Cardiac muscle cell (in vitro differentiated cells and primary cell): ENCODE measurements around the gene VAMP4. TPM values are rescaled to one million over a fixed set of nuclear protein-coding genes. Genes with fewer than 3 reads are reported as not detected.

Source experiments
- DNase-seq, 2 donors: peaks; one replicate each; pipeline versions ENCODE4 v3.0.0 to v3.0.0-alpha.2; 2010 to 2017; ENCODE audit warnings: low read depth in 1 of 2, low spot score in 1 of 2
- H3K27ac ChIP-seq: fragments of 200-600 bp; sonication (generic); 2 replicates; pipeline ENCODE4 v1.5.1; 2016
- H3K27me3 ChIP-seq: fragments of 200-600 bp; sonication (generic); 2 replicates; pipeline ENCODE4 v1.6.0; 2016; ENCODE audit warnings: control low read depth
- H3K36me3 ChIP-seq: fragments of 200-600 bp; sonication (generic); 2 replicates; pipeline ENCODE4 v1.5.1; 2016; ENCODE audit warnings: control low read depth
- H3K4me1 ChIP-seq: fragments of 200-600 bp; sonication (generic); 2 replicates; pipeline ENCODE4 v1.8.1; 2017; ENCODE audit warnings: low read depth, mild to moderate bottlenecking, mixed run types
- H3K4me3 ChIP-seq: fragments of 200-600 bp; sonication (generic); 2 replicates; pipeline ENCODE4 v1.5.1; 2016; ENCODE audit warnings: mild to moderate bottlenecking
- H3K9me3 ChIP-seq: fragments of 200-600 bp; sonication (generic); 2 replicates; pipeline ENCODE4 v1.5.1; 2017; ENCODE audit warnings: low read depth, mild to moderate bottlenecking, control low read depth
- CTCF ChIP-seq: IDR thresholded peaks from 2 replicates; pipeline ENCODE4 v1.5.1; 2012; ENCODE audit warnings: low read depth, mild to moderate bottlenecking, low read length
- polyA plus RNA-seq: library from polyadenylated mRNA; unstranded; fragments of >200 nt; fragmentation: Nextera tagmentation; extraction: Ambion mirVana; gene quantifications from 2 replicates; pipeline ENCODE4 v1.2.1, GENCODE V29; 2016
- total RNA-seq: library from RNA; depleted of rRNA; stranded (reverse); fragments of >200 nt; gene quantifications from 2 replicates; pipeline ENCODE4 v1.2.3, GENCODE V29; 2016

VAMP4 gene
- total and polyA plus RNA-seq, 2 experiments from 2014 or later, result 6.9 to 9.4 TPM

GRCh38 chr1:171751221-171751620 lies 9.4 kb upstream of the VAMP4 start:
- no peak overlapping the region for H3K4me3 ChIP-seq
- no peaks in the 10 kb centered on the region for H3K9me3 ChIP-seq
- no peak for TF ChIP-seq CTCF
- peaks cover 3% of the 10 kb centered on the region for H3K4me1 ChIP-seq
- DNase-seq, result no peak
- no peak overlapping the region for H3K27ac ChIP-seq
- H3K27me3 ChIP-seq, result no peaks in the 10 kb centered on the region
- no peaks in the 10 kb centered on the region for H3K36me3 ChIP-seq

- no peak overlapping the region for H3K27ac ChIP-seq
- no peak for DNase-seq
- no peak overlapping the region for H3K4me3 ChIP-seq
- no peak for TF ChIP-seq CTCF
- H3K27me3 ChIP-seq, result no peaks in the 10 kb centered on the region
- H3K36me3 ChIP-seq, result no peaks in the 10 kb centered on the region
- H3K9me3 ChIP-seq, result no peaks in the 10 kb centered on the region
- peaks cover 8% of the 10 kb centered on the region for H3K4me1 ChIP-seq
These were observed 6.8 kb upstream of the VAMP4 start for GRCh38 chr1:171748651-171749050.

- H3K4me3 ChIP-seq, result no peak overlapping the region
- no peaks in the 10 kb centered on the region for H3K9me3 ChIP-seq
- peak overlapping the region; percentile 92 for H3K27ac ChIP-seq
- no peaks in the 10 kb centered on the region for H3K27me3 ChIP-seq
- DNase-seq, result peak in 1 of 2 donors; percentile 5
- no peak for TF ChIP-seq CTCF
- no peaks in the 10 kb centered on the region for H3K36me3 ChIP-seq
- H3K4me1 ChIP-seq, result peaks cover 18% of the 10 kb centered on the region
These were observed 3.1 kb upstream of the VAMP4 start for GRCh38 chr1:171744986-171745385.

GRCh38 chr1:171743081-171743870 lies 1.4 kb upstream of the VAMP4 start:
- Histone ChIP-seq H3K36me3 (no peaks in the 10 kb centered on the region), H3K27ac (peak overlapping the region; percentile 92), H3K4me3 (peak overlapping the region; percentile 84), H3K4me1 (peaks cover 18% of the 10 kb centered on the region), H3K27me3 (no peaks in the 10 kb centered on the region), H3K9me3 (no peaks in the 10 kb centered on the region)
- peak; percentile 35 to 68 for DNase-seq
- no peak for TF ChIP-seq CTCF

- Histone ChIP-seq H3K9me3 (no peaks in the 10 kb centered on the region), H3K4me3 (peak overlapping the region; percentile 84), H3K4me1 (peaks cover 18% of the 10 kb centered on the region), H3K27me3 (no peaks in the 10 kb centered on the region), H3K27ac (peak overlapping the region; percentile 92), H3K36me3 (peaks cover under 1% of the 10 kb centered on the region)
- no peak for TF ChIP-seq CTCF
- DNase-seq, result peak; percentile 44 to 62
These were observed 685 bp upstream of the VAMP4 start for GRCh38 chr1:171742577-171742922.
